LNCAP (cell line): Measurements from ENCODE around the gene ARMC8.

Experiments
- TF ChIP-seq, protein P1 (sequence below): fragments of 450-650 bp; IDR thresholded peaks from 2 replicates; pipeline ENCODE4 v1.5.1; 2017; ENCODE audit warnings: mild to moderate bottlenecking

ARMC8 gene

DNA sequence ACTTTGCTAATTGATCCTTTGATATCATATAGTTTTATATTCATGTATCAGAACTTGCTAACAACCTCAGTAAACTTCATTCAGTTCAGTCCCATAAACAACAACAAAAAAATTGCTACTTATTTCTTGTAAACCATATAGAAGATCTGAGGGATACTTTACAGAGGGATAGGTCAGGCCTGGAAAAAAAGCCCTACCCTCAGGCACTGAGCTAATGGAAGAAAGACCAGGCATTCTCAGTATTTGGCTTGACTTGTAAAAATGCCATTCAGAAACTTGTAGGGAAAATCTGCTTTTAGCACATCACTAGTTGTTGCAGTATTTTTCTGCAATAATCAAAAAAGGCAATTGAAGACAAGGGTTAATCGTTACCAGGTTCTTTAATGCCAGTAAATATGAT is 33.1 kb downstream of the ARMC8 start:
- TF ChIP-seq, protein P1, sequence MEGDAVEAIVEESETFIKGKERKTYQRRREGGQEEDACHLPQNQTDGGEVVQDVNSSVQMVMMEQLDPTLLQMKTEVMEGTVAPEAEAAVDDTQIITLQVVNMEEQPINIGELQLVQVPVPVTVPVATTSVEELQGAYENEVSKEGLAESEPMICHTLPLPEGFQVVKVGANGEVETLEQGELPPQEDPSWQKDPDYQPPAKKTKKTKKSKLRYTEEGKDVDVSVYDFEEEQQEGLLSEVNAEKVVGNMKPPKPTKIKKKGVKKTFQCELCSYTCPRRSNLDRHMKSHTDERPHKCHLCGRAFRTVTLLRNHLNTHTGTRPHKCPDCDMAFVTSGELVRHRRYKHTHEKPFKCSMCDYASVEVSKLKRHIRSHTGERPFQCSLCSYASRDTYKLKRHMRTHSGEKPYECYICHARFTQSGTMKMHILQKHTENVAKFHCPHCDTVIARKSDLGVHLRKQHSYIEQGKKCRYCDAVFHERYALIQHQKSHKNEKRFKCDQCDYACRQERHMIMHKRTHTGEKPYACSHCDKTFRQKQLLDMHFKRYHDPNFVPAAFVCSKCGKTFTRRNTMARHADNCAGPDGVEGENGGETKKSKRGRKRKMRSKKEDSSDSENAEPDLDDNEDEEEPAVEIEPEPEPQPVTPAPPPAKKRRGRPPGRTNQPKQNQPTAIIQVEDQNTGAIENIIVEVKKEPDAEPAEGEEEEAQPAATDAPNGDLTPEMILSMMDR = no peak

DNA sequence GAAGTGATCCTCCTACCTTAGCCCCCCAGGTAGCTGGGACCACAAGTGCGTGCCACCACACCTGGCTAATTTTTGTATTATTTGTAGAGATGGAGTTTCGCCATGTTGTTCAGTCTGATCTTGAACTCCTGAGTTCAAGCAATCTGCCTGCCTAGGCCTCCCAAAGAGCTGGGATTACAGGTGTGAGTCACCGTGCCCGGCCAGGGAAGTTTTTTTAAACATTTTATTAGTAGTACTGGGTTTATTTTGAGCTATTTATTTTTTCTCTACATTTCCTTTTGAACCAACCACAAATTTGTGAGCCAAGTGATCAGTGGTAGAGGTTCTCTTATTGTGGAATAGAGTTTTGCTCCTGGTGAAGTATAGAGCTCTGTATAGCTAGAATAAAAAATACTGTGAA is 33.7 kb downstream of the ARMC8 start:
- TF ChIP-seq, protein P1 = no peak

DNA sequence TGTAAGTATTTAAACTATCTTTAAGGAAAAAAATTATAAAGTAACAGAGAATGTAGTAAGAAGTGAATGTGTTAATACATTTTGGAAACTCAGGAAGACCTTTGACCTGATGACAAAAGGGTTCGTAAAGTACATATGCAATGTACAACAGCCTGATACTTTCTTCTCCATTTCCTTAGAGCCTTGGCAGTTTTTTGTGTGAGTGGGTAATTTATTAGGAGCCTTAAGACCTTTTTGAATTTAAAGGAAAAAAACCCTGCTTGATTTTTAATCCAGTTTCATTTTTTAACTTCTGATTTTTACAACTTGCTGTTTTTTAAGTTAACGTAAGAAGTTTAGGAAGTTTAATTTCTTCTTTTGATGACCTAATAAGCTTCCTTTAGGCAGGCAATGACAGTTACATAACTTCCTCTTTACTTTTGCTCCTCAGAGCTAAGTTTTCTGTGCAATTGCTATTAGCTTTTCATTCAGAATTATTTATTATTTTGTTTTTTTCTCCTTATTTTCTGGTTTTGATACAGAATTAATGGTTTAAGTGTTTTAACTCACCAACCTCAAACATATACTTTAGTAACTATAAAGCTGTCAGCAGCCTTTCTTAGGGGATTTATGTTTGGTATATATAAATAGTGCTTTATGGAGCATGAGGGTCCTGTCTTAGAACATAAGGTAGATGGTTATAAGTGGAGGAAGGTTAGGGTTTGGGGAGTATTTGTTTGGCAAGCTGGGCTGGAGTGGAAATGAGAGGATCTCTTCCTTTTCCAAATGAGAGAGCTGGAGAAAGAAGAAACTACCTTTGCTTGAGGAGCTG is 35.2 kb downstream of the ARMC8 start:
- TF ChIP-seq, protein P1 = no peak

DNA sequence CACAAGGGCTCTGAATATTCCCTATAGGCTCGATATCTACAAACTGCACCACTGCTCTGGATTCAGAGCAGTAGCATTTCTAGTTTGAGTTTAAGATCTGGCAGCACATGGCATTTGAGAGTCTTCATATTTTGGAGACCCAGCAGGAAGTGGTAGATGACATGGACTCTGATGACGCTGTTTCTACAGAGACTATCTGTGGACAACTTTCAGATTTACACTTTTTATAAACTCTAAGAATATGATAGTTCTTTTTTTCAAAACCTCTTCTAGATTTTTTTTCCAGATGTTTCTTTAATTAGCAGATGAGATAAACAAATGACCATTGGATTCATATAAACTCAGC is 35.8 kb downstream of the ARMC8 start:
- TF ChIP-seq, protein P1 = no peak

DNA sequence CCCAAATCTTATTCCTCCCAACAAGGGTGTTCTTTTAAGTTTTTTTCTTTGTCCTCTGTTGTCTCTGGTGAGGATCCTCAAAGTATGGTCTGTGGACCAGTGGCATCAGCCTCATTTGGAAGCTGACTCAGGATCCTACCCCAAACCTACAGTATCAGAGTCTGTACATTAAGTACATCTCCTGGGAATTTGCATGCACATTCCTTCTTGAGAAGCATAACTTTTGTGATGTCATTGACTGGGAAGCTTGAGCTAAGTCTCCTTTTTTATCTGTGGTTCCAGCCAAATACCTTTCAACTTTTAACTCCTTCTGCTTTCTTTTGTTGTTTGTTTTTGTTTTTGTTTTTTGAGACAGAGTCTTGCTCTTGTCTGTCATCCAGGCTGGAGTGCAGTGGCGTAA is 40.5 kb downstream of the ARMC8 start:
- TF ChIP-seq, protein P1 = no peak

DNA sequence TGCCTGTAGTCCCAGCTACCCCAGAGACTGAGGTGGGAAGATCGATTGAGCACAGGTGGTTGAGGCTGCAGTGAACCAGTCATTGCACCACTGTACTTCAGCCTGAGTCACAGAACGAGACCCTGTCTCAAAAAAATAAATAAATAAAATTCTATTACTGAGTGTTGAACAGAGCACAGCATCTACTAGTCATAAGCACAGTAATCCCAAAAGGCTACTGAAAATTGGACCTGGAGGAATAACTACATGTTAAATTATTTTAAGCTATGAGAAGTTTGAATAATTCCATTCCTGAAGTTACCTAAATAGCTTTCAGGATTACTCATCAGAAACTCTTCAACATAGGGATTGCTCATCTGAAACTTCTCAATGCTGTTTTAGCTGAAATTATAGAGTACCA is 43.4 kb downstream of the ARMC8 start:
- TF ChIP-seq, protein P1 = no peak

DNA sequence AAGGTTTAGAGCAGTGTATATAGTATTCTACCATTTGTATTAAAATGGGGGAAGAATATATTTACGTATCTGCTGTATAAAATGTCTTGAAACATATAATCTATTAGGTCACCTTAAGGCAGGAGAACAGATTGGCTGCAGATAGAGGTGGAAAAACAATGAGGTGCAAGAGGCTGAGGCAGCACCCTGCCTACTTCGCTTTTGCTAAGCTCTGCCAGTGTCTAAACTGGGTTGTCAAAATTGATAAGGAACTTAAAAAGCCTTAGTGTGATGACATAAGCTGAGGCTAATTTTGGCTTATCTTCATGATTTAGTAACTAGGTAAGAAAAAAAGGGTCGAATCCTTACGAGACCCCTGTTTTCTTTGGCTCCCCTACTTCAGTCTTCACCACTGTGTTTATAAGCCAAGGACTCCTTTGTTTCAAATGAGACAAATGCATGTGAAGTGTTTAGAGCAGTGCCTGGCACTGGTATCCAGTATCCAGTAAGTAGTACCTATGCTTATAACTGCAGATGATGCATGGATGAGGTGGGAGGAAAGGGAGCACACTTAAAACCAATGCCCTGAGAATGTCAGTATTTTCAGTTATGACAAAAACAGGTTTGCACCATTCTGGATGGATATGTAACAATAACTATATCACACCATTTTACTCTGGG is 45.7 kb downstream of the ARMC8 start:
- TF ChIP-seq, protein P1 = no peak
